GM21528 (cell line): ENCODE results near the gene SH2D6.
"Not testable (repeated sequence)": the region's sequence is repeated elsewhere in the genome, so short reads cannot be mapped to it uniquely, and the experiment has no call there.

Experiments
- ATAC-seq: cut with Tn5 transposase; IDR thresholded peaks from one replicate; pipeline ENCODE4 v1.9.1; 2021; ENCODE audit warnings: mild to moderate bottlenecking, moderate library complexity; ENCODE audit not compliant: unreplicated experiment, low FRiP score

The SH2D6 gene

DNA sequence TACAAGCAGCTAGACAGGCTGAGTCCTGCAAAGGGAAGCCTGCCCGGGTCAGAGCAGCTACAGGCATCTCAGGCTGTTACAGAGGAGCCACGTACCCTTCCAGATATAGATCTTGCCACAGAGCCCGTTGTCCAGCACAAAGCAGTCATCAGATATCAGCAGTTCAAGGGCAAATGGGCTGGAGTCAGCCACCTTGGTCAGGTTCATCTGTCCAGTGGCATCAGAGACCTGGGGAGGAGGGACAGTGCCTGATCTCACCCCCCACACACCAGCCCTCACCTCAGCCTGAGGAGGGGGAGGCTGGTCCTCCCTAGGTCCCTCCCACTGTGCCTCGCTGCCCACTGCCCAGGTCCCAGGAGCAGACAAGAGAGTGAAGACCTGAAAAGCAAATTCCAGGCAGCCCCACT is 20.6 kb upstream of the SH2D6 start:
- no peak for ATAC-seq

DNA sequence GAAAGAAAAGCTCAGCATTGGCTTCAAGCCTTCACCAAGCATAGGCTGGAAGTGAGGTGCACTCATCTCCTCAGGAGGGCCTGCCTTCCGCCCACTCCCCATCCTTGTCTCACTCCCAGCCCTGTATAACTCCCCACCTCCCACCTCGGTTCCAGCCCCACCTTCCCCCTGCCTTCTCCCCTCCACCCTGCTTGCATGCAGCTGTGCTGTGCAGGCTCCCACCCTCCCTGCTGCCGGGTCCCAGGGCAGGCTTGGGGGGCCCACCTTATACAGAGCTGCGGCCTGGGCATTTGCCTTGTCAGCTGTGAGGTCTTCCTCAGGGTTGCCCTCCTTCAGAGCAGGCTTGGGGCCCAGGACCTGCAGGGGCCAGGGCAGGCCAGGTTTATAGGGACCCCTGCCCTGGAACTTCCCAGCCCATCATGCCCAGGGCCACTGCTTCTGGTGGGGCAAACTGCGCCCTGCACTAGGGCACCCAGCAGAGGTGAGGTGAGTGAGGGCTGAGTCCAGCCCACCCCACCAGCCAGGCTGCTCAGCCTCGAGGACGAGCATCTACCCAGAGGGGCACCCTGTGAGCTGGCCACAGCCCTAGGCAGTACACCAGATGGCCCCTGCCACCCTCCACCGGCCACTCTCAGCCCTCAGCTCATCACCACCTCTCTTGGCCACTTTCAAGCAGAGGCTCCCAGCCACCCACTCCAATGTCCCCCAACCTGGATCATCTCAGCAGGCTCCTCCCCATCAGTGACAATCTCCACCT is 19.9 kb upstream of the SH2D6 start:
- ATAC-seq = no peak

DNA sequence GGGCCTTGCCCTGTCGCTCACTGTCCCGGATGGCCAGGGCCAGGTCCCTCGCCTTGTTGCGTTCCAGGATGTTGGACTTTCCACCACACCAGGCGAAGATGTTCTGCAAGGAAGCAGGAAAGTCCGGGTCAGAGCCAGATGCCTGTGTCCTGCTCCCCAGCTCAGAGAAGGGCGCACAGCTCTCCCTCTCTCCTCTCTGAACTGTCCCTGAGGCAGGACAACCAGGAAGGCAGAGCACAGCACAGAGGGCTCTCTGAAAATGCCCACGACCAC is 19.4 kb upstream of the SH2D6 start:
- ATAC-seq = no peak

DNA sequence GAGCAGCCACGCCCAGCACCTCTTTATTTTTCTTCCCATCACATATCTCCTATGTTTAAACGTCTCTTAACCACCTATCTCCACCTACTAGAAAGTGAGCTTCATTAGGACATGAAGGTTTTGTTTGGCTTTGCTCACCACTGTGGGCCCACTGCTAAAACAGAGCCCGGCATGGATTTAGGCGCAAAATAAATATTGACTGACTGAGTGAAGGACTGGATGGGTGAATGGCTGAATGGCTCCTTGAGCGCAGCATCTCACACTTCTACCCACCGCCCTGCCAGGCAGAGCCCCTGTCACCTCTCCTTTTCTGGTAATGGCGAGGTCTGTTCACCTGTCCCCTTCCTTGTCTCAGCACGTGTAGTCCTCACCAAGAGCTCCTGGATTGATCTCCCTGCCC is 18.5 kb upstream of the SH2D6 start:
- ATAC-seq = no peak

DNA sequence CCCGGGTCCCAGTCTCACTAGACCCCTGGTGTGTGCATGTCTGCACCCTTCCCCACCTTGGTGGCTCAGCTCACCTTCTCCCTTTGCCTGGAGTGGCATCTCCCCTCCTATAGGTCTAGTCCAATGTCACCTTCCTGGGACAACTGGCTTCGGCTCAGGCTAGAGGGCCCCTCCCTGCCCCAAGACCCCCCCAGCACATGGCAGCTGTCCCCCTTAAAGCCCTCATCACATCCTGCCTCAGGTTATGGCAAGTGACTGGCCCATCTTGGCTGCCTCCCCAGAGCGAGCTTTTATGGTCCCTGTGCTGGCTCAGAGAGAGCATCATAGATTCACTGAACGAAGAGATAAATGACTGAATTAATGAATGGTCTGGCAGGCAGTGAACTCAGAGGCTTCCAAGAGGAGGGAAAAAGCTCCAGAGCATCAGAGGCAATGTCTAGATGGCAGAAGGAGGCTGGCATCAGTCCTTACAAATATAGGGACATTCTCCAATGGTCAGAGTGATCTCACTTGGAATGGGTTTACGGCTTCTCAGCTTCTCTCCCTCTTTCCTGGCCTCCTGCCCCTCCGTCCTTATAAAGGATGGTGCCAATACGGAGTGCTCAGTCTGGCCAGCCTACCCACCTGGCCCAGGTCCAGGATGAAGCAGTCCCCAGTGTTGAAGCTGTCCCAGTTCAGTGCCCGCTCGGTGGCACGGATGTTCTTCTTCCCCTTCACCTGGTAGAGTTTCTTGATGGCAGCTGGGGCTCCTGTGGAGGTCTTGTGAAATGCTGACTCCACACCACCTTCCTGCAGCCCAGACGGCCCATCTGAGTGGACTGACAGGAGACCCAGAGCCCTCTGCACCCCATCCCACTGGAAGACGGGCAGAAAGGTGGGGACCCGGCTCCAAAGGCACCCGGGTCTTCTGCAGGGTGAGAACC is 17.7 kb upstream of the SH2D6 start:
- ATAC-seq = no peak

DNA sequence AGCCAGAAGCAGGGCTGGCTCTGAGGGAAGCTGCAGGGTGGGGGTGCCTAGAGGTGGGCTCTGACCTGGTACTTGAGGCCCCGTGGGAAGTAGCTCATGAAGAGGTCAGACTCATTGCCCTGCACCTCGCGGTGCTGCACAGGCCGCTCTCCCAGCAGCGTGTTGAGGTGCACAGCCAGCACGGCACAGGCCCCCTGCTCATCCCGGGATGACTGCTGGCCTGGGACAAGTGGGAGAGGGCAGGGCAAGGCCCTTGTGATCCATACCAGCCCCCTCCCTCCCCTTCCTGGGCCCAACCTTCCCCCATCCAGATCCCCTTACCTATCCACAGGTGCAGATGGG is 17.1 kb upstream of the SH2D6 start:
- ATAC-seq = no peak

DNA sequence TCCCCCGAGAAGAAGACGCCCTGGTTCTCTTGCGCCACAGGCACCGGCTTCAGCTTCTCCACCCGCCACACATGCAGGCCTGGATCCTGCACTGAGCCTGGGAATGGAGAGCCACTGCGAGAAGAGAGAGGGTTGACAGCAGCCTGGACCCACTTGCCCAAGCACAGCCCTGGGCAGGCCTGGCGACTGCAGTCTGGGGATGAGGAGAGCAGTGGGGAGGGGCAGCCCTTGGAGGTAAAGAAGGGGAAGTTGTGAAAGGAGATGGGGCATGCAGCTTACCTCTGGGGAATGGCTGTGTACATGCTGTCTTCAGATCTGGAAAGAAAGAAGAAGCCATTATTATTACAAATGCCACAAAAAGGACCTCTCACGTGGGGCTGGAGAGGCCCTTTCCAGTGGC is 16.7 kb upstream of the SH2D6 start:
- ATAC-seq = no peak

DNA sequence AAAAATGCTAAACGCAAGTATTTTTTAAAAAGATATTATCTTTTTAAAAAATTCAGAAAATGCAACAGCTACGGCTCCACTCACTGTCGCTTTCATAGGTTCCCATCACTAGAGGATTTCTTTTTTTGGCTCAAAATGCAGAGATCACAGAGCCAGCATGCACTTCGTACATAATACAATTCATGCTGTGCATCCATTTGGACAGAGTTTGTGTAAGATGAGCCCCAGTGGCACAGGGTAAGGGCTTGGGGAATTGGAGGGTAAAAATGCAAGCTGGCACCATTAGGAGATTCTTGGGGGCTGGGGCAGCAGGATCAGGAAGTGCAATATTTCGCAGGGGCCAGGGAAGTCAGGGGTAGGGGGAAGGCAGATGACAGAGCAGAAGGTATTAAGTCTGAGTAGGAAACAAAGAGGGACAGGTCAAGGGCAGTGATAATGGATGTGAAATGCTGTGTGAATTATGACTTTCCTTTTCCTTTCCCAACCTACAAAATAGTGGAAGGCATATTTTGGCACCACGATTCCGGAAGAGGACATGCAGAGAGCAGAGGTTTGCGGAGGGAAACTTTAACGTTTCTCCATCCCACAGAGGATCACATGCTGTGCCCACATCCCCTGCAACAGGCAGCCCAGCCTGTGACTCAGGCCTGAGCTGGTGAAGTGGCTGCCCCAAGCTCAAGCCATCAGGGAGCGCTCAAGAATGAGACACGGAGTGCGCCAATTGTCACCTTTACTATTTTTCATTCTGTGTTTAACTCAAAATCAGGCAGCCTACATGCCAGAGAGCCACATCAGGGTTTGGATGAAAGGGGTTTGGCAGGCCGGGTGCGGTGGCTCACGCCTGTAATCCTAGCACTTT is 13.1 kb upstream of the SH2D6 start:
- ATAC-seq = no peak

DNA sequence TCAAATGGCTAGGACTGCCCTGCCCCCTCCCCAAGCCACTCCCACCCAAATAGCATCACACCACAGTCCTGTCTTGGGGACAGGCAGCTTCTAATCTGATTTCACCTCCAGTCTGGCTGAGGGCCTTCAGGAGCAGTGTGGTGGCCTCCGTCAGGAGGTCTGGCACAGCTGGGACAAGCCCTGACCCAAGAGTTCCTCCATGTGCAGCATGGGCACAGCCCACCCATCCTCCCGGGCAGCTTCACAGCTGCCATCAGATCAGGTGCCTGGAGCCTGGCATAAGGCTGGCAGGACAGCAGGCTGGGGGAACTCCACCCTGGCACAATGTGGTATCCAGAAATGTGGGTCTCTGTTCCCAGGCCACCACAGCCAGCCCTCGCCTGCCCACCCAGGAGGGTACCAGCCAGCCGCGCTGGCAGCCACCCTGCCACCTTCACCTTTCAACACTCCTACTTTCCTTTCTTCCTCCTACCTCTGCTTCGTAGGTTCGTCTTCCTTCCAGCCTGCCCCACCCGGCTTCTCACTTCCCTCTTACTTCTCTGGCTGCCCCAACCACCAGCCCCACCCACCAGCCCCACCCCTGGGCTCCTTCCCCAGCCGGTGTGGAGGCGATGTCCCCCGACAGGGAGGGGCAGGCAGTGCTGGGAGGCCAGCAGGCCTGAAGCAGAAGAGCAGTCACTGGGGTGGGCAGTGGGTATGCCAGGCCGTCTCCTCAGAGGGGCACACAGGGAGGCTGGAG is 8.5 kb upstream of the SH2D6 start, which contains the start of gene CAPG:
TSS of gene CAPG (minus strand) at position 522 of the 739 bp plus-strand sequence. CDS start 8,221 bp downstream, outside the sequence.
- peak; percentile 64 for ATAC-seq

DNA sequence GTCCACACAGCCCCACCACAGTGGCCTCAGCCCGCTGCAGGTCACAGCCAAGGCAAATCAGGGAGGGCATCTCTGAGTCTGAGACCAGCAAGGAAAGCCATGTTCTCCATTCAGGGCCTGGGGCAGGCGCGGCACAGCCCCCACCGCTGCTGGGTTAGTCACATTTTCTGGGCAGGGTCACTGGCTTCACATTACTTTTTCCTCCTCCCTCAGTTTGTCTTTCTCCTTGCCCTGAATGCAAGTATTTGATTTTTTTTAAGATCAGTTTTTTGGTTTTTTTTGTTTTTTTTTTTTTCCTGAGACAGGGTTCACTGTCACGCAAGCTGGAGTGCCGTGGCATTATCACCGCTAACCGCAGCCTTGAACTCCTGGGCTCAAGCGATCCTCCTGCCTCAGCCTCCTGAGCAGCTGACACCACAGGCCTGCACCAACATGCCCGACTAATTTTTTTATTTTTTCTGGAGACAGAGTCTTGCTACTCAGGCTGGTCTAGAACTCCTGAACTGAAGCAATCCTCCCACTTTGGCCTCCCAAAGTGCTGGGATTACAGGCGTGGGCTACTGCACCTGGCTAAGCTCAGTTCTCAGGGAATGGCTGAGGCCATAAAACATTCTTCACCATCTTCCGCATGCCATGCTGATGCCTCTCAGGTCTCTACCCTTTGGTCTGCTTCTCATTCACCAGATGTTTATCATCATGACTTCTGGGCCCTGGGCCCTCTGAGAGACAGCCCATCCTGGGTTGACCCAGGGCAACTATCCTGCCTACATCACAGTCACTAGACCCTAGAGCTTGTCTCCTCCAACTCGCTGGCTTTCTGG is 7.7 kb upstream of the SH2D6 start:
- no peak for ATAC-seq

DNA sequence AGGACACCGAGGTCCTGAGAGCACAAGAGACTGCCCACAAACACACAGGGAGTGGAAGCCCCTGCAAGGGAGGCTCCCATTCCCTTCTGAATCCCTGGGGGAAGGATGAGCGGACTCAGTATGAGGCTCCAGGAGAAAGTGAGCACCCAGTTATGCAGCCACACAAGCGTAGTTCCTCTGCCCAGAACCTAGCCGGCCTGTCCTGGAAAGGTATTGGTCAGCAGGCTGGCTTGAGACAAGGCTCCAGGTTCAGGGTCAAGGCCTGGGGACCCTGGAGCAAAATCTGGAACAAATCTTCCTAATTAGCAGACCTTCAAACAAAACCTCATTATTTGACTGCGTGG is 7.1 kb upstream of the SH2D6 start:
- ATAC-seq = no peak

DNA sequence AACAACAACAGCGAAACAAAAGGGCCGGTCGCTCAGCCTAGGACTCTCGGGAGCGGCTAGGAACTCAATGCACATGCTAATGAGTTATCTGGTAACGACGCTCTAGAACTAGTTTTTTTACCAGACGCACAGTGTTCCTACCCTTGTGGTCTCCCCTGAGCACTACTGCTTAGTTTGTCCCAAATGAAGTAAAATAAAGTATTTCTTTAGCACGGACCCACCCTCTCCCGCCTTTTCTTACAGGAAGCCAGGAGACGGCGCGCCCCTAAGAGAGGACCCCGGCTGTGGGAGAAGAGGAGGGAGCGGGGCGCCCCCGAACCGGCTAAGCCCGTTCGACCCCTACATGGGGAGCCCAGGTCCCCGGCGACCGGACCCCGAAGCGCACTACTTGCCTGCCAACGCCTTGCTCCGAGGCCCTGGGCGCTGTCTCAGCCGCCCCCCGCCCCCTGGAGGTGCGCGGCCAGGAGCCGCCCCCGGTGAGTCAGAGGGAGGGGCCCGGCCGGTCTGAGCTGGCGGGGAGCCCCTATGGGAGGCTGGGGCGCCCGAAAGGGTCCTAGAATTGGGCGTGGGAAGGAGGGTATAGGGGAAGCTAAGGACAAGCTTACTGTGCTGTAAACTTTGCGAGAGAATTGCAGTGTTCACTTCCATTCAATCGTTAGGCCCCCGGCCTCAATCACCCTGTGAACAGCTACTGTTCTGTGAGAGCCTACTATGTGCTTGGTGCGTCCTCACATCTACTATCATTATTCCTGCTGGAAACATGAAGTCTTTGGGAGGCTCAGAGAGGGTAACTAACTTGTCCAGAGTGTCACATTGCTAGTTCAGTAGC is 4.7 kb upstream of the SH2D6 start:
- no peak for ATAC-seq

DNA sequence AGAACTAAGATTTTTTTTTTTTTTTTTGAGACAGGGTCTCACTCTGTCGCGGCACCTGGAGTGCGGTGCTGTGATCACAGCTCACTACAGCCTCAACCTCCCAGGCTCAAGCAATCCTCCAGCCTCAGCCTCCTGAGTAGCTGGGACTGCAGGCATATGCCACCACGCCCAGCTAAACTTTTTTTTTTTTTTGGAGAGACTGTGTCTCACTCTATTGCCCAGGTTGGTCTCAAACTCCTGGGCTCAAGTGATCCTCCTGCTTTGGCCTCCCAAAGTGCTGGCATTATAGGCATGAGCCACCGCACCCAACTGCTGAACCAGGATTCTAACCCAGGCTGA is 4.1 kb upstream of the SH2D6 start:
- ATAC-seq = not testable (repeated sequence)

DNA sequence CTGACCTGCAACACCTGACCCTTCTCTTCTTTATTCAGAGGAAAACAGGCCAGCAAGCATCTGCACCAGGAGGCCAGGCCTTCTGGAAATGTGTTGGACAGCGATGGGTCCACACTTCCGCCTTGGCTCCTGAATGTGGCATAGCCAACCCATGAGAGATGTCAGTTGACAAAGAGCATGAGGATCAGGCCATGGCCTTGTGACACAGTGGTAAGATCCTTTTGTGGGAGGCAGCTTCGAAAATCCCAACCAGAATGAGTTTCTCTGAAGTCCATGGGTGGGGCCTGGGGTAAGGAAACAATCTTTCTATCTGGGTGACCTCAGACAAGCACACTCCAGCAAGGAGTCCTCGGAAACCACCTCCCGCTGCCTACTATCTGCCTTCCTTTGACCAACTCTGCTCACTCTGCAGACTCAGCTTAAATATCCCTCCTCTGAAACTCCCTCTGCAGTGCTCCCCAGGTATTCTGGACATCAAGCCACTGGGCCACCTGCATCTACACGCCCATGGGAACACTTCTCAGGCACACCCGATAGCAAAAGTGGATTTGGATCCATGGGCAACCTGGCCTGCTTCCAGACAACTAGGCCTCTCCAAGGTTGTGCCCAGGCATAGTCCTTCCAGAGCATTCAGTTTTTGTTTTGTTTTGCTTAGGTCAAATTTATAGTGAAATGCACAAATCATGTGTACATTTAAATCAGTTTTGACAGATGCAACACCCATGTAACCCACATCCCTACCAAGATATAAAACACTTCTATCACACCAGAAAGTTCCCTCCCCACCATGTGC is 3.6 kb upstream of the SH2D6 start:
- no peak for ATAC-seq

DNA sequence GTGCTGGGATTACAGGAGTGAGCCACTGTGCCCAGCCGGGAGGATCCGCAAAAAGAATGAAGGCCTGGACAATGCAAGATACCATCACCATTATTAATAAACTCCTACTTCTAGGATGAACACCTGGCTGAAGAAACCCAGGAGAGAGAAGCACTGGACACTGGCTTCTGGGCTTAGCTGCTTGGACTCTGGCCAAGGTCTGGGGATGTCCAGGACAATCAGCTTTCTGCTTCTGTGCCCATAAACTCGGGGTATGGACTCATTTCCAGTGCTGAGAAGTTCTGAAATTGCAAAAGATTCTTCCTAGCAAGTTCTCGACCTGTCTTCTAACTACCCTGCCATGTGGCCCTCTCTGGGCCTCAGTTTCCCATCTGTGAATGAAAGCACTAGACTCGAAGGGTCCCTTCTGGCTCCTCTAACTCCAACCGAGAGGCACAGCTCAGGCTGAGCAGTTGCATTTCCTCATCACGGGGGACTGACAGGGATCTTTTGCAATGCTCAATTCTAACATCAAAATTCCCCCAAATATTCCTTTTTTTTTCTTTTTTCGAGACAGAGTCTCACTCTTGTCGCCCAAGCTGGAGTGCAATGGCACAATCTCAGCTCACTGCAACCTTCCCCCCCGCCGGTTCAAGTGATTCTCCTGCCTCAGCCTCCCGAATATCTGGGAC is 2.4 kb upstream of the SH2D6 start:
- ATAC-seq = no peak

DNA sequence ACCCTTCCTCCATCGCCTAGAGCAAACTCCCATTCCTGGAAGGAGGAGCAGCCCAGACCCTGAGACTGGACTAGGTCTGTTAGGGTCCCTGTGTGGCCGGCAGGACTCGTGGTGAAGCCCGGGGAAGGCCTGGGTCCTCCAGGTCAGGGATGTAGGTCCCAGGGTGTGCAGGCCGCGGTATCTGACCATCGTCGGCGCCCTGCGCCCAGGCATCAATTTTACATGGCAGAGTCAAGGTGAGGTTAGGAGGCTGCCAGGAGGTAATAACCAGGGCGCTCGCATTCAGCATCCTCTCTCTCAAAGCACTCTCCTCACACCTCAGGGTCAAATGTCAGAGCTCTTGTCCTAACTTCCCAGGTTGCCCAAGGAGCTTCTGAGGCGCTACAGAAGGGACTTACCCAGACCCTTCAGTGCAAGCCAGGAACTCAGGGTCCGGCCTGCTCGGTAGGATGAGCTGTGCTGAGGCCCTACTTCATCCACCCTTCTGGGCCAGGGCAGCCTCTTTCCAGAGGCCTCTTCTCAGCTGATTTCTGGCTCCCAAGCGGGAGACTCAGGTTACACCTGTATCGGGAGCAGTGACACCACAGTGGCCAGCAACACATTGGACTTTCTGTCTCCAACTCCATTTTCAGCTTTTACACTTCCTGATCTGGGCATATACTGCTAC is 628 bp downstream of the SH2D6 start:
- ATAC-seq = no peak
